GM12801 (cell line): ENCODE data around the gene EOMES.

Experiments
- CTCF ChIP-seq: IDR thresholded peaks from one replicate; pipeline ENCODE4 v1.5.1; 2011; ENCODE audit warnings: control low read depth; ENCODE audit not compliant: insufficient read length; ENCODE audit errors: extremely low read depth

EOMES gene

GRCh38 chr3:27726240-27726639 is 4.1 kb upstream of the EOMES start:
- no peak for TF ChIP-seq CTCF

GRCh38 chr3:27724459-27725197 is 2.5 kb upstream of the EOMES start:
- TF ChIP-seq CTCF: no peak

- no peak for TF ChIP-seq CTCF
Measured at GRCh38 chr3:27723815-27724458, 1.8 kb upstream of the EOMES start.

GRCh38 chr3:27723456-27723814 is 1.3 kb upstream of the EOMES start:
- no peak for TF ChIP-seq CTCF

GRCh38 chr3:27723001-27723445 is 900 bp upstream of the EOMES start:
- no peak for TF ChIP-seq CTCF

- no peak for TF ChIP-seq CTCF
Measured at GRCh38 chr3:27720899-27721716, 1.0 kb downstream of the EOMES start.

GRCh38 chr3:27719314-27720003 is 2.7 kb downstream of the EOMES start:
- TF ChIP-seq CTCF: no peak
